NCI-H2171 (cell line): ENCODE data around the gene SF1.

Source experiments
- DNase-seq: peaks from one replicate; lab custom pipeline; 2025; lab: John Stamatoyannopoulos, UW

SF1 gene

DNA sequence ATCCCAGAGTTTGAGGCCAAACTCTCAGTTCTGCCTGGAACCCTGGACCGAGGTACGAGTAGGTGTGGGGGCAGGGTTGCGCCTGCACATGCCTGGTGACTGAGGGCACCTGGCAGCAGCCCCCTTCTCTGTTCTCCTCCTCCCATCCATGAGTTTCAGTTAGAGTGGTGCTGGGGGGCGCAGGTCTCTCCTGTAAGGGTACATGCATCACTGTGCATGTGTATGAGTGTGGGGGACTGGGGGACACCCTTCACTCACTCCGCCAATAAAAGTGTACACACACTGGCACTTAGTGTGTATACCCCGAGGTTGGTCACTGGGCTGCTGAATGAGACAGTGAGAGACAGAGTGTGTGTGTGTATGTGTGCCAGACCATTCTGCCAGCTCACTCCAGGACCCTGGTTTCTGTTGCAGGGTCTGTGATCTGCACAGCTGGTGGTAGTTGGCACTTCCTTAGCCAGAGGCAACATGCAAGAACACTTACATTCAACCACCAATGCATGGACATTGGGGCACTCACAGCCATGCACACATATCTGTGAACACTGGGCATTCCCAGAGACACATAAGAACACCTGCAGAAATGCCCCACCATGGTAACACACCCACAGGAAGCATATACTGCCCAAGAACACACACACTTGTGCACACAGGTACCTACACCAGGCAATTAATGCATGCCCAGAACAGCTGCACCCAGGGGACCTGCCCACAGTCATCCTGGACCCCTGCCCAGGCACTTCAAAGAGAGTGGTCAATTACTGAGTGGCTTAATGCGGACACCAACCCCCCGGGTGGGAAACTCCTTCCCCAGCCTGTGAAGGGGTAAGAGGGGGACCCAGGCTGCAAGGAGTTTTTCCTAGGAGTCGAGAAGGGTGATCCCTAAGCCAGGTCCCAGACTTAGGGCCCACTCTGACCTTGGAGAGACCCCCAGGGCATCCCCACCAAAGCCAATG is 54.2 kb downstream of the SF1 start:
- no peak for DNase-seq

DNA sequence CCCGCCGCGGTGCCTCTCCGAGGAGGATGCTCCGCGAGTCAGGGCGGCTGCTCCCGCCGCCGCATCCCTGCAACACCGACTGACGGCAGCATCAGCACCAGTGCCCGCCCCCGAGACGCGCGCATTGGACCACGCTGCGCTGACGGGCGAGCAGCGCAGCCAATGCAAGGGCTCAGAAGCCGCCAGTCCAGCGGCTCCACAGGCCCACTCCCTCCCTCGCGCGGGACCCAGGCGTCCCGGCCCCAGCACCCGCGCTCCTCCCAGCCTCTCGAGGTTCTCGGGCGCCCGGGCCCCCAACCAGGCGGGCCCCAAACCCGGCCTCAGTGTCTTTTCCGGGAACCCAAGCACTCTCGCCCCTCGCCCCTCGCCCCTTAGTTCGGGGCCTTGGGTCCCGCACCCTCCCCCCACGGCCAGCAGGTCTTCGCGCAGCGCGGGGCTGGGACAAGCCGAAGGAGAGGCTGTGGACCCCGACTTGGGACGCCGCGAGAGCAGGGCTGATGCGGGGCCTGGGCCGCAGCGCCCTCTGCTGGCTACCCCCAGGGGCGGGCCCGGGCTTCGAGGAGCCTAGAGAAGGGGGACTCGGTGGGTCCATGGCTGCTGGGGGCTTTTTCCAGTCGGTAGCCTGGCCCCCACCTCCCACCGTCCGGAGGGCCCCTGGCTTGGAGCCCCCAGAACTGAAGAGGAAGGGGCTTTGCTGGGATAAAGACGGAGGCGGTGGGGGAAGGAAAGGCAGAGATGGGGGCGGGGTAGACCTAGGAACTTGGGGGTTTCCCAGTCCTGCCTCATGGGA is 55.0 kb downstream of the SF1 start, which contains the start of gene NRXN2:
TSS of gene NRXN2 (minus strand) at position 81 of the 790 bp plus-strand sequence. CDS start 9,498 bp downstream, outside the sequence.
- DNase-seq: peak; percentile 86

DNA sequence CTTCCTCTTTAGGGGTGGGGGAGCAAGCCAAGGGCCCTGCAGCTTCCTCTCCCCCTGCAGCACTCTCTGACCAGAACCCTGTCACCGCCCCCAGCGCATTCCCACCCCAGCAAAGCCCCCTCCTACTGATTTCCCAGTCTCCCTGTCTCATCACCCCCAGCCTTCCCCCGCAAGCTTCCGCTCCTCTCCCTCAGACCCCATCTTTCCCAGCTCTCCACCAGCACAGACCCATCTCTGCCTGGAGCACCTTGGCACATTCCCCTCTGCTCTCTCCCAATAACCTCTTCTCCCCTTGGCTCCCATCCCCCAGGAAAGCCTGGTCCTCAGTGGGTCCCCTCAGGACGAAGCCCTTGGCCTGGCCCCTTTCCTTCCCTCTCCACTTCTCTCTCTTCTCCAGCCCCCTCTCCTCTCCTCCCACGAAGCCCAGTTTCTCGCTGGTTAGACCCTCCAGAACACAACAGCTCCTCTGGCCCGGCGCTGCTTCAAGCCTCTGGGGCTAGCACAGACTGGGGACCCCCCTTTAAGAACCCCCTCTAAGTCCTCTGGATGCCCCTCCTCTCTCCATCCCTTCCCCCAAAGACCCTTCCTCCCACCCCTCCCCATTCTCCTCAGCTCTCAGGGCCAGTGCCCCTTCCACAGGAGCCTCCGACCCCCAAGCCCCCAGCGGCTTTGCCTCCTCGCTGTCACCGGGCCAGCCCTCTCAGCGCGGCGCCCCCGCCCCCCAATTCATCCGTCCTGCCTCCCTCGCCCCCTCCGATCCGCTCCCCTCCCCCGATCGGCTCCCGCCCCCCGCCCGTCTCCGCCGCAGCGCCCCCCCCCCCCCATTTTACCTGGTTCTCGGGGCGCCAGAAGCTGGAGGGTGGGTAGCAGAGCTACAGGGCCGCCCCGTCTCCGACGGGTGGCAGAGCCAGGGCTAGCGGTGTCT is 55.9 kb downstream of the SF1 start:
- no peak for DNase-seq

DNA sequence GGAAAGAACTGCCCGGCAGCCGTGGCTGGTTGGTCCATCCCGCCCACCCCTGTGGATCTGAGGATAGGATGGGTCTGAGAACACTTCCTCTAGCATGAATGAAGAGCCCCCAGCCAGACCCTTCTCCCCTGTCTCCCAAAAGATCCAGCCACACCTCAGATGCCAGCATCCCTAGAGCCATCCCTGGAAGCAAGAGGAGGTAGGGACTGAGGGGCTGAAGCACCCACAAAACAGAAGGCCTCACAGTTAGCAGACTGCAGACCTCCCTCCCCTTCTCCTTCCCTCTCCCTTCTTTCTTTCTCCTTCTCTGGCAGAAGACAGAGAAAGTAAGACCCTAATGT is 57.0 kb downstream of the SF1 start:
- no peak for DNase-seq

DNA sequence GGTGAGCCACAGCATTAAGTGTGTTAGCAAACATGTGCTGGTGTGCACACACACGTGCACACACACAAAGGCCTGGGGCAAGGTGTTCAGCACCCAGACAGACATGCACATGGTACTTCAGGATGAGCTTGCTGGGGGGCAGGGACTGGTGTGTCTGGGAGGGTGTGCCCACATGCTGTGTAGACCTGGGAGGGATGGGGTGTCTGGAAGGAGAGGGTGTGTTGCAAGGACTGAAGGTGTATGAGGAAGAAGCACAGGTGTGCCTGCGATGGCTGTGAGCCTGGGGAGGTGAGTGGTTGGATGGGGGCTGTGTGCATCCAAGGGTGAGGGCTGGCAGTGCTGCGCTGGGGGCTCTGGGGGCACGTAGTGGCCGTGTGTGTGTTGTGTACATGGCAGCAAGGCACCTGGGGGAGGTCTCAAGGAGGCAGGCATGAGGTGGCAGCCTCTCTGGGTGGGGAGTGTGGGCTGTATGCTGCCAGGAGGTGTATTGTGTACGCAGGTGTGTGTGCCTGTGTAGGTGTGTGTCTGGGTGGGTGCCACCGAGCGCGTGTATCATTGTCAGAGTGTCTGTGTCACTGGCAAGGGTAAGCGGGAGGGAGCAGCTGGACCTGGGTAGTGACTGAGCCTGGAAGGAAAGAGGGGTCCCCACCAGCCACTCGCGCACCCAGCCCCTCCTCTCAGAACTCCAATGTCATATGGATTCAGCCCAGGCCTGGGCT is 57.5 kb downstream of the SF1 start:
- no peak for DNase-seq

DNA sequence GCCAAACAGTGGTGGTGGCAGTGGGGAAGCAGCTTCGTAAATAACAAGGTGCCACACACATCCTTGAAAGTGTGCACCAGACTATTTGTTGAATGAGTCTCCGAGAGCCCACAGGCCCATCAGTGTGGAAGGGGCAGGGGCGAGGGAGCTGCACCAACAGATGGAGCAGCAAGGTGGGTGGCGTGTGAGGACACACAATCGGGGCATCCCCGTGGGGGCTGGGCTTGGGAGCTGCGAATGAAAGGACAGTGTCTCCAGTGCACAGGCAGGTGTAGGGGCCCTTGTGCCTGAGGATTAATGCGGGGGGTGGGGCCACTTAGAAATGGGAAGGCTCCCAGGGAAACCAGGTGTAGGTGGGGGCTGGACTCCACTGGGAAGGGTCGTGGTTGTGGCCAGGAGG is 58.2 kb downstream of the SF1 start:
- no peak for DNase-seq

DNA sequence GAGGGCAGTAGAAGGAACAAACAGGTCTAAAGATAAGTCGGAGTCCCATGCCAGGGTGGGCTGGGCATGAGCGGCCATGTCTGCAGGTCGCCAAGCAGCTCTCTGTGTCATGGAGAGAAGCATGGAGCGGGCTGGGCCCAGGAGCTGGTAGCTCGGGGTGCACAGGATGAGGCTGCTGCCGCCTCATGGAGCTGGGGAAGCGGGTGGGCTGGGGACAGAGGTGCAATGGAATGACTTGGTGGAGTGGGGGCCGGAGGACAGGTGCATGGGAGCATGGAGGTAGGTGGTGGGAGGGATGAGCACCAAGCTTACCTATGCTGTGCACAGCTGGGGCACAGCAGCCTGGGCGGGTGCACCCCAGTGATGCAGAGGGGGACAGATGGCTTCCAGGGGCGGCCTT is 58.9 kb downstream of the SF1 start:
- DNase-seq: peak; percentile 13

DNA sequence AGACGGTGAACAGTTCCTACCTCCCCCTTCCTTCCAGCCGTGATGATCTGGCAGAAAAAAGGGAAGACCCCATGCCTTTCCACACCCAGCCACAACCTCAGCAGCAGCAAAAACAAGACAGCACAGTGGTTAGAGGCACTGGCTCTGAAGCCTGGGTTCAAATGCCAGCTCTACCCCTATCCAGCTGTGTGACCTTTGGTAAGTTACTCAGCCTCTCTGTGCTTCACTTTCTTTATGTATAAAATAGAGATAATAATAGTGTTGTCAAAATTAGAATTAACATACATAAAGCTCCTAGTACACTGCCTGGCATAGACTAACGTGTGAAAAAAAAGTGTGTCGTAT is 59.6 kb downstream of the SF1 start:
- DNase-seq: no peak

DNA sequence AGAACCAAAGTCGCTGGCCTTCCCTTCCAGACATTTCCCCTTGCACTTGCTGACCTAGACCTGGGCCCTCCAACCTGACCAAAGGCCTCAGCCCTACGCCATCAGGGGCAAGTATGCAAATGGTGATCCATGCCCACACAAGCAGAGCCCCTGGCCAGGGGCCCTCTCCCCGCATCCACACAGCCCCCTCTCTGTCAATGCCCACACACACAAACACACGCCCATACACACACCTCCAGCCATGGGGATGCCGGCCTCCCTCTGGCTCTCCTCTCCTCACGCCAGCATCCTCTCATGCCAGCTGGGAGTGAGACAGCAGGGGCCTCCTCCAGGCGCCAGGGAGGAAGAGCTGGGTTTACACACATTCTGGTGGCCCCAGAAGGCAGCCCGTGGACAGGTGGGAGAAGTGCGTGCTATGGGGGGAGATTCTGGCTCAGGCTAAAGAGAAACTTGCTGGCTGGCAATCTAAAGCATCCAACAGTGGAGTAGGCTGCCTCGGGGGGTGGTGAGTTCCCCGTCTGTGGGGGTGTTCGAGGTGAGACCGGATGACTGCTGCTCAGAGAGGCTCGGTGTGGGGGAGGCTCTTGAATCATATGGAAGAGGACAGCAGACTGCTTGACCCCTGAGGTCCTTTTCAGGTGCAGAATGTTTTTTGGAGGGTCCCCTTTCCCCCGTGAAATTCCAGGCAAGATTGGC is 60.1 kb downstream of the SF1 start:
- no peak for DNase-seq

DNA sequence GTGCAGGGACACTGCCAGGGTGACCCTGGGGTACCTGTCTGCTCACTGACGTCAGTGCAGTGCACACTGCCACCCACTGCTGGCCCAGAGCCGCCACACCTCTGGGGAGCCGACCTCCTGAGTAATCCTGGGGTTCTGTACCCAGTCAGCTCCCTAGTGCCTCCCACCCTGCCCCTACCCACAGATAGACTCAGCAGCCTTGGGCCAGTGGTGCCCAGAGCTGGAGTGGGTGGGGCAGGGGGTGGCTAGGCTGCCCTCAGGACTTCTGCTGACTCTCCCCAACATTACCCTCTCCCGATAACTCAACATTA is 61.1 kb downstream of the SF1 start:
- no peak for DNase-seq

DNA sequence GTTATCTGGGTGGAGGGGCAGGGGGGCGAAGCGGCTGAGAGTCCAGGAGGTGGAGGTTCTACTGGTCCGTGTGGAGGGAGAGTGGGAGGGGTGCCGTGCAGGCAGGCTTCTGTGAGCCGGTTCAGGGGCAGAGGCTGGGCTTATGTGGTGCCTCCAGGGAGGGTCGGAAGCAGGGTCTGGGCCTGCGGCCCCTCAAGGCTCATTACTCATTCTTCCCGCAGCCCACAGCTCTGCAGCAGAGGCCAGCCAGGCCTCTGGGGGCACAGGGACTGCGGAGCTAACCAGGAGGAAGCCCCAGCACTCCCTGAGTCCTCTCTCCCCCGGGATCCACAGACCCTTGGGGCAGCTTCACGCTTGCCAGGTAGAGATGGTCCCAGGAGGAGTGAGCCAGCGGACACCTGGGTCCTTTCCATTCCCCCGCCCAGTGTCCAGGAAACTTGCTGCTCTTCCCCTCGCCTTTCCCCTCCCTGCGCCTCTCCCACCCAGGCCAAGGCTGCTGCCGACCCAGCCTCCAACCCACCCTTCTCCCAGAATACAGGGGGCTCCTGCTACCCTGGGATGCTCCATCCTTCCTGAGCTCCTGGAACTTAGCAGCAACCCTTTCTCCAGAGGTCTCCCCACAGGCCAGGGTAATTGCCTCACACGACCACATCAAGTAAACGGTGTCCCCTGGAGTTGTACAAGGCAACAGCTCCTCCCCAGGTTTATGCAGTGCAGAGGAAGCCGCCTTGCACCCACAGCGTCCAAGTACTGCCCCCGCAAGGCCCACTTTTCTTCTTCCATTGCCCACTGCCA is 61.7 kb downstream of the SF1 start:
- no peak for DNase-seq

DNA sequence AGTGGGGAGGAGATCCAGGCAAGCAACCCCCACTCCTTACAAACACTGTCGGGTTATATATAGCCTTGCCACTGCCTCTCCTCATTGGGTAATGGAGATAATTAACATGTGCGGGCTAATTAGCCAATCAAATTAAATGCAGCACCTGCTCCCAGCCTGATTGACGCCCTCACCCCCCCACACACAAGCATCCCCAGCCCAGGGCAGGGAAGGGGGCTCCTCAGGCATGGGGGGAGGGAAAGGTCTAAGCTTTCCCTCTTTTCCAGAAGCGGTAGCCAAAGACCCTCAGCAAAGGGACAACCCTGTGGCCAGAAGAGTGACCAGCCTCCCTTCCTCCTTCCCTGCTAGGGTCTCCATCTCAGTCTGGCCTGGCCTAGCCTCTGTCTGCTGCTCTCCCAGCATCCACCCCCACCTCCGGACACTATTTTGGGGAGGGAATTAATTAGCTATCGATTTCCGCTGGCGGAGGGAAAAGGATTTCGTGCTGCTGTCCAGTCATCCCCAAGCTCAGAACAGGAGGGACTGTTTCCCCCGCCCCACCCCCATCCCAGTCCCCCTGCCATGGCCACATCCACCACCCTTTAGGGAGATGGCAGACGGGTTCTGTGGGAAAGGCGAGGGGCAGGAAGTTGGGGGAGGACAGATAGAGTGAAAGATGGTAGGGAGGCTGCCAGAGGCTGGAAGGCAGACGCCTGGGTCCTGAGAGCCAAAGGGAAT is 62.4 kb downstream of the SF1 start:
- DNase-seq: no peak

DNA sequence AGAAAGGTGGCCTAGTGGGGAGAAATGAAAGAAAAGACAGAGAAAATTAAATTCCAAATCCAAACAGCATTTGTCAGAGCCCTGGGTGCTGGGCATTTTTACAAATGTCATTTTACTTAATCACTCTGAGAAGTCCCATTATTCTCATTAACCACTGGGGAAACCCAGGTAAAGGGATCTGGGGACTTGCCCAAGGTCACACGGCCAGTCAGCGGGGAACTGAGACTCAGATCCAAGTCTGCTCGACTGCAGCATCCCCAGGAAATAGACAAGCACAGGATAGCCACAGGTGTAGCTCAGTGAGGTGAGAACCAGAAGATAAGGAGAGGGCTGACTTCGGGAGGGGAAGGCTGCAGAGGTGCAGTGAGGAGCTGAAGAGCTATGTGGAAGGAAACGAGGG is 63.2 kb downstream of the SF1 start:
- no peak for DNase-seq

DNA sequence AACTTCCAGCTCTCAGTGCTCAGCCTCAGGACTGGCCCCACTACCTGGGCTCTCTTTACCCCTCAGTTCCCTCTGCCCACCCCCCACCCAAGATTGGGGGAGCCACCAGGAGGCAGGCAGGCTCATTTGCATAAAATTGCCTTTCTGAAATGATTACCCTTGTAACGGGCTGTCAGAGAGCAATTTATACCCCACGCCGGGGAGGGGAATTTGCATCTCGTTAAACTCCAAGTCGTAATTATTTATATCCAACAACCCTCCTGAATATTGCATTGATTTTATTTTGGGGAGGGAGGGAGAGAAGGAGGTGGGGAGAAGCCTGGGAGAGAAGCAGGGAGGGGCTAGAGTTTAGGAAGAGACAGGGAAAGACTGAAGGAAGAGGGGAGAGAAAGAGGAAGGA is 63.7 kb downstream of the SF1 start:
- DNase-seq: no peak
